PFSK-1 (cell line): ENCODE measurements around the gene PELI2.

Experiments
- POLR2AphosphoS5 ChIP-seq: IDR thresholded peaks from 2 replicates; pipeline ENCODE4 v1.6.1; 2012; ENCODE audit warnings: low read depth, mild to moderate bottlenecking, control low read depth, low read length, moderate library complexity
- TAF1 ChIP-seq: IDR thresholded peaks from 2 replicates; pipeline ENCODE4 v1.6.1; 2012; ENCODE audit warnings: low read length, control low read depth, borderline replicate concordance; ENCODE audit not compliant: insufficient read depth
- TF ChIP-seq, protein P1 (sequence below), 2 experiments: IDR thresholded peaks; 2 replicates each; pipeline versions ENCODE4 v1.6.1 to v1.8.0; 2011 to 2012; ENCODE audit warnings: low read depth in 2 of 2, low read length in 2 of 2, control low read depth in 1 of 2, inconsistent platforms in 1 of 2, mild to moderate bottlenecking in 1 of 2, moderate library complexity in 1 of 2; ENCODE audit not compliant: insufficient read depth in 1 of 2

DNA sequence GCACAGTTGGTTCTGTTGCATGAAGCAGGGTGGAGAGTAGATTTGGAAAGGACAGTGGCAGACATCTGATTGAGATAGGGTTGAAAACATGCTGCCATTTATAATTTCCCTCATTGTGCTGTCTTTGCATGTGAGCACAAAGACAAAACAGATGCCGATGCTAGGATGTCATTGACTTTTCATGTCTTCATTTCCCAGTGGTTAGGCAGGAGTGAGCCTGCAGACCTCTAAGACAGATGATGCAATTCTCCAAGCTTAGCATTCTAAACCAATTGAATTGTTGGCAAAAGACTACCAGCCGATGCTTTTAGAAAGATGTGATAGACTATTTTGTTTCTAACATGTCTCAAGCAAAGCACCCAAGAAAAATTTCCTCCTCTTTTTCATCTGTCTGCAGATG is 37.1 kb upstream of the PELI2 start:
- TF ChIP-seq, protein P1, sequence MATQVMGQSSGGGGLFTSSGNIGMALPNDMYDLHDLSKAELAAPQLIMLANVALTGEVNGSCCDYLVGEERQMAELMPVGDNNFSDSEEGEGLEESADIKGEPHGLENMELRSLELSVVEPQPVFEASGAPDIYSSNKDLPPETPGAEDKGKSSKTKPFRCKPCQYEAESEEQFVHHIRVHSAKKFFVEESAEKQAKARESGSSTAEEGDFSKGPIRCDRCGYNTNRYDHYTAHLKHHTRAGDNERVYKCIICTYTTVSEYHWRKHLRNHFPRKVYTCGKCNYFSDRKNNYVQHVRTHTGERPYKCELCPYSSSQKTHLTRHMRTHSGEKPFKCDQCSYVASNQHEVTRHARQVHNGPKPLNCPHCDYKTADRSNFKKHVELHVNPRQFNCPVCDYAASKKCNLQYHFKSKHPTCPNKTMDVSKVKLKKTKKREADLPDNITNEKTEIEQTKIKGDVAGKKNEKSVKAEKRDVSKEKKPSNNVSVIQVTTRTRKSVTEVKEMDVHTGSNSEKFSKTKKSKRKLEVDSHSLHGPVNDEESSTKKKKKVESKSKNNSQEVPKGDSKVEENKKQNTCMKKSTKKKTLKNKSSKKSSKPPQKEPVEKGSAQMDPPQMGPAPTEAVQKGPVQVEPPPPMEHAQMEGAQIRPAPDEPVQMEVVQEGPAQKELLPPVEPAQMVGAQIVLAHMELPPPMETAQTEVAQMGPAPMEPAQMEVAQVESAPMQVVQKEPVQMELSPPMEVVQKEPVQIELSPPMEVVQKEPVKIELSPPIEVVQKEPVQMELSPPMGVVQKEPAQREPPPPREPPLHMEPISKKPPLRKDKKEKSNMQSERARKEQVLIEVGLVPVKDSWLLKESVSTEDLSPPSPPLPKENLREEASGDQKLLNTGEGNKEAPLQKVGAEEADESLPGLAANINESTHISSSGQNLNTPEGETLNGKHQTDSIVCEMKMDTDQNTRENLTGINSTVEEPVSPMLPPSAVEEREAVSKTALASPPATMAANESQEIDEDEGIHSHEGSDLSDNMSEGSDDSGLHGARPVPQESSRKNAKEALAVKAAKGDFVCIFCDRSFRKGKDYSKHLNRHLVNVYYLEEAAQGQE (IDR thresholded peaks at IDR 0.05; ENCODE audit: insufficient read depth in 1 of 2, low read depth in 2 of 2, low read length in 2 of 2) = no peak
- TF ChIP-seq POLR2AphosphoS5 (no peak), TAF1 (no peak)
